Amygdala (tissue), 56 donors: ENCODE results near the gene GDF11.
"Not testable (repeated sequence)": the region's sequence is repeated elsewhere in the genome, so short reads cannot be mapped to it uniquely, and the experiment has no call there.

ENCODE experiments used
- DNase-seq, 56 donors: peaks; one replicate each; lab custom pipeline; 2025; lab: John Stamatoyannopoulos, UW

The GDF11 gene

GRCh38 chr12:55737581-55738122, 5.3 kb upstream of the GDF11 start:
- no peak for DNase-seq

GRCh38 chr12:55738123-55739024, 4.5 kb upstream of the GDF11 start:
- peak in 52 of 56 donors; percentile 37 to 89 (median 74) for DNase-seq

GRCh38 chr12:55739025-55739378, 3.9 kb upstream of the GDF11 start:
- DNase-seq = no peak

- DNase-seq = no peak
Measured at GRCh38 chr12:55741931-55742680, 816 bp upstream of the GDF11 start.

- peak in 17 of 56 donors; percentile 16 to 64 (median 44) for DNase-seq
Measured at GRCh38 chr12:55743406-55744339, 751 bp downstream of the GDF11 start.

- no peak for DNase-seq
Measured at GRCh38 chr12:55744340-55745030, 1.6 kb downstream of the GDF11 start.

- DNase-seq = peak in 13 of 56 donors; percentile 11 to 62 (median 24)
Measured at GRCh38 chr12:55745361-55746173, 2.6 kb downstream of the GDF11 start.

GRCh38 chr12:55746174-55746912, 3.4 kb downstream of the GDF11 start:
- no peak for DNase-seq

GRCh38 chr12:55746913-55747231, 4.0 kb downstream of the GDF11 start:
- DNase-seq = no peak

GRCh38 chr12:55748230-55748993, 5.5 kb downstream of the GDF11 start:
- no peak for DNase-seq

GRCh38 chr12:55755246-55755645, 12.3 kb downstream of the GDF11 start:
- no peak for DNase-seq

GRCh38 chr12:55757701-55758100, 14.8 kb downstream of the GDF11 start:
- DNase-seq = no peak

GRCh38 chr12:55758575-55758974, 15.7 kb downstream of the GDF11 start:
- not testable (repeated sequence) for DNase-seq

- no peak for DNase-seq
Measured at GRCh38 chr12:55760663-55761062, 17.7 kb downstream of the GDF11 start.

GRCh38 chr12:55762646-55763045, 19.7 kb downstream of the GDF11 start:
- no peak for DNase-seq

GRCh38 chr12:55765736-55766290, 22.9 kb downstream of the GDF11 start:
- no peak for DNase-seq

GRCh38 chr12:55767156-55767555, 24.2 kb downstream of the GDF11 start:
- DNase-seq = no peak
